ENCODE results near the gene ENPP3.

ENPP3 gene

GRCh38 chr6:131642565-131642964 lies 5.5 kb downstream of the ENPP3 start:
- no peak for DNase-seq (ENCODE audit: low read depth in 2 of 3, low spot score in 1 of 3)

- no peak for DNase-seq (ENCODE audit: low read depth in 2 of 3, low spot score in 1 of 3)
These were observed 6.0 kb downstream of the ENPP3 start for GRCh38 chr6:131642987-131643611.

GRCh38 chr6:131643855-131644460 lies 6.9 kb downstream of the ENPP3 start:
- no peak for DNase-seq (ENCODE audit: low read depth in 2 of 3, low spot score in 1 of 3)

- DNase-seq (ENCODE audit: low read depth in 2 of 3, low spot score in 1 of 3) = no peak
These were observed 7.8 kb downstream of the ENPP3 start for GRCh38 chr6:131644921-131645320.

GRCh38 chr6:131645846-131646245 lies 8.7 kb downstream of the ENPP3 start:
- no peak for DNase-seq (ENCODE audit: low read depth in 2 of 3, low spot score in 1 of 3)

- no peak for DNase-seq (ENCODE audit: low read depth in 2 of 3, low spot score in 1 of 3)
These were observed 9.2 kb downstream of the ENPP3 start for GRCh38 chr6:131646249-131646670.

GRCh38 chr6:131651782-131652181 lies 14.7 kb downstream of the ENPP3 start:
- no peak for DNase-seq (ENCODE audit: low read depth in 2 of 3, low spot score in 1 of 3)

- no peak for DNase-seq (ENCODE audit: low read depth in 2 of 3, low spot score in 1 of 3)
These were observed 15.4 kb downstream of the ENPP3 start for GRCh38 chr6:131652472-131652871.

GRCh38 chr6:131654326-131654725 lies 17.2 kb downstream of the ENPP3 start:
- DNase-seq (ENCODE audit: low read depth in 2 of 3, low spot score in 1 of 3) = no peak

GRCh38 chr6:131655387-131655786 lies 18.3 kb downstream of the ENPP3 start:
- DNase-seq (ENCODE audit: low read depth in 2 of 3, low spot score in 1 of 3) = no peak

GRCh38 chr6:131655951-131656350 lies 18.8 kb downstream of the ENPP3 start:
- no peak for DNase-seq (ENCODE audit: low read depth in 2 of 3, low spot score in 1 of 3)

GRCh38 chr6:131656667-131657066 lies 19.6 kb downstream of the ENPP3 start:
- DNase-seq (ENCODE audit: low read depth in 2 of 3, low spot score in 1 of 3) = no peak

- DNase-seq (ENCODE audit: low read depth in 2 of 3, low spot score in 1 of 3) = no peak
These were observed 20.1 kb downstream of the ENPP3 start for GRCh38 chr6:131657222-131657621.

GRCh38 chr6:131657630-131658111 lies 20.6 kb downstream of the ENPP3 start:
- no peak for DNase-seq (ENCODE audit: low read depth in 2 of 3, low spot score in 1 of 3)

- DNase-seq (ENCODE audit: low read depth in 2 of 3, low spot score in 1 of 3) = no peak
These were observed 21.2 kb downstream of the ENPP3 start for GRCh38 chr6:131658287-131658686.

GRCh38 chr6:131660195-131660594 lies 23.1 kb downstream of the ENPP3 start:
- no peak for DNase-seq (ENCODE audit: low read depth in 2 of 3, low spot score in 1 of 3)

GRCh38 chr6:131663578-131664165 lies 26.6 kb downstream of the ENPP3 start:
- DNase-seq (ENCODE audit: low read depth in 2 of 3, low spot score in 1 of 3) = no peak

- DNase-seq (ENCODE audit: low read depth in 2 of 3, low spot score in 1 of 3) = no peak
These were observed 32.8 kb downstream of the ENPP3 start for GRCh38 chr6:131669891-131670290.

GRCh38 chr6:131673184-131673583 lies 36.1 kb downstream of the ENPP3 start:
- no peak for DNase-seq (ENCODE audit: low read depth in 2 of 3, low spot score in 1 of 3)

- DNase-seq (ENCODE audit: low read depth in 2 of 3, low spot score in 1 of 3) = no peak
These were observed 41.3 kb downstream of the ENPP3 start for GRCh38 chr6:131678442-131678841.

GRCh38 chr6:131680868-131681267 lies 43.8 kb downstream of the ENPP3 start:
- DNase-seq (ENCODE audit: low read depth in 2 of 3, low spot score in 1 of 3) = no peak

GRCh38 chr6:131681585-131681984 lies 44.5 kb downstream of the ENPP3 start:
- DNase-seq (ENCODE audit: low read depth in 2 of 3, low spot score in 1 of 3) = no peak

GRCh38 chr6:131682442-131682841 lies 45.3 kb downstream of the ENPP3 start:
- DNase-seq (ENCODE audit: low read depth in 2 of 3, low spot score in 1 of 3) = no peak

Data from stimulated activated CD4-positive, alpha-beta T cell treated with anti-CD3 and anti-CD28 coated beads, Interleukin-12 subunit alpha, Interleukin-12 subunit beta, amount 100 ng/mL, for 48 hours (primary cell).